ENCODE data around the gene ERICH6B.

GRCh38 chr13:45662162-45662561, 46.6 kb upstream of the ERICH6B start:
- TF ChIP-seq POLR2AphosphoS5 (IDR thresholded peaks at IDR 0.05; ENCODE audit: borderline replicate concordance, low read depth, low read length): no peak
- TF ChIP-seq EZH2 (IDR thresholded peaks at IDR 0.05): no peak
